Measurements from ENCODE around the gene GOLGA6L22.
"Not testable (repeated sequence)": the region's sequence is repeated elsewhere in the genome, so short reads cannot be mapped to it uniquely, and the experiment has no call there.

DNA sequence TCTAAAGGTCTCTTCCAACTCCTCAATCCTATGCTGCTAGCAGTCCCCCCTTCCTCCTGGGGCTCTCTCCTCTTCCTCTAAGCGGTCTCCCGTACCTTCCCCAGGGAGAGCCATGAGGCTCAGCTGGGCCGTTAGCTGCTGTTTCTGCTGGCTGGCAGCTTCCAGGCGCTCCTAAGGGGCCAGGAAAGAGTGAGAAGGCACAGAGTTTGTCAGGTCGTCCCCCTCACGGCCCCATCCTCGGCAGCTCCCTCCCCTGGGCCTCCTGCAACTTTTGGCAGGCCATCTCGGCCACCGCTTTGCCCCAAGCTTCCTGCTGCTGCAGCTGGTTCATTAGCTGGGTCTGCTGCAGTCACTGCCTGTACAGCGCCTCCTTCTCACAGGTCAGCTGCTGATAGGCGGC, 29.3 kb upstream of the GOLGA6L22 start:
- TF ChIP-seq, protein P1, sequence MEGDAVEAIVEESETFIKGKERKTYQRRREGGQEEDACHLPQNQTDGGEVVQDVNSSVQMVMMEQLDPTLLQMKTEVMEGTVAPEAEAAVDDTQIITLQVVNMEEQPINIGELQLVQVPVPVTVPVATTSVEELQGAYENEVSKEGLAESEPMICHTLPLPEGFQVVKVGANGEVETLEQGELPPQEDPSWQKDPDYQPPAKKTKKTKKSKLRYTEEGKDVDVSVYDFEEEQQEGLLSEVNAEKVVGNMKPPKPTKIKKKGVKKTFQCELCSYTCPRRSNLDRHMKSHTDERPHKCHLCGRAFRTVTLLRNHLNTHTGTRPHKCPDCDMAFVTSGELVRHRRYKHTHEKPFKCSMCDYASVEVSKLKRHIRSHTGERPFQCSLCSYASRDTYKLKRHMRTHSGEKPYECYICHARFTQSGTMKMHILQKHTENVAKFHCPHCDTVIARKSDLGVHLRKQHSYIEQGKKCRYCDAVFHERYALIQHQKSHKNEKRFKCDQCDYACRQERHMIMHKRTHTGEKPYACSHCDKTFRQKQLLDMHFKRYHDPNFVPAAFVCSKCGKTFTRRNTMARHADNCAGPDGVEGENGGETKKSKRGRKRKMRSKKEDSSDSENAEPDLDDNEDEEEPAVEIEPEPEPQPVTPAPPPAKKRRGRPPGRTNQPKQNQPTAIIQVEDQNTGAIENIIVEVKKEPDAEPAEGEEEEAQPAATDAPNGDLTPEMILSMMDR (IDR thresholded peaks at IDR 0.05) = not testable (repeated sequence)
- not testable (repeated sequence) for TF ChIP-seq POLR2A (IDR thresholded peaks at IDR 0.05)

All from right lobe of liver (tissue), 4 donors.